Hematopoietic multipotent progenitor cell treated with erythropoietin and hydrocortisone succinate and interleukin-3 and kit ligand, for 17 days (in vitro differentiated cells): Measurements from ENCODE around the gene KHDC1.
"Not testable (repeated sequence)": the region's sequence is repeated elsewhere in the genome, so short reads cannot be mapped to it uniquely, and the experiment has no call there.

Experiments used
- DNase-seq: peaks from one replicate; pipeline ENCODE4 v3.0.0-alpha.2; 2015; ENCODE audit warnings: low spot score

The KHDC1 gene

GRCh38 chr6:73250016-73250415 lies 13.0 kb downstream of the KHDC1 start:
- DNase-seq = no peak

DNA sequence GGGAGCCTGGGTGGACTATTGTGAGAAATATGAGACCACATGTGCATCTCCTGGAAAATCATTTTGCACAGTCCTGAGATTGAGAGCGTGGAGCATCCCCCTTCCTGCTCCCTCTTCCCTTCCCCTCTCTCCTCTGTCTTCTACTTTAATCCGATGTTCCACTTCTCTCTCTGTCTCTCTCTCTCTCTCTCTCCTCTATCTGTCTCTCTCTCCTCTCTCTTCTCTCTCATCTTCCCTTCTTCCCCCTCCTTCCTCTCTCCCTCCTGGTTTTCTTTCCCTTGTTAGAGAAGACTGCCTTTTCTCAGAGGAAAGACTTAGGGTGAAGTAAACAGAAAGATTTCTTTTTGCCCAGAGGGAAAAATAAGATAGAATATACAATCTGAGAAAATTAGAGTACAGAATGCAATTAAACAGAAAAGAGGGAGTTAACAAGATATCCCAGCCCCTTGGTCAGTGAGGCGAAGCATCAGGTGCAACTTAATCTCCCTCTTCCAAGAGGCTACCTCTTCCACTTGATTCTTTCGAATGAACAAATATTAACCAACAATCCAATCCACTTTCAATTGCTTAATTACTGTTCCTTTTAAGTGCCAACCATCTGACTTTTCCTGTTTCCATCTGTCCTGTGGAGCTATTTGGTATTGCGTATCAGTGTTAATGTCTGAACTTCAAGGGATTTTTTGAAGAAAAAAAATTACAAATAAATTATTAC lies 14.6 kb downstream of the KHDC1 start:
- DNase-seq = no peak

GRCh38 chr6:73242001-73242400 lies 21.0 kb downstream of the KHDC1 start:
- DNase-seq = no peak

- no peak for DNase-seq
These were observed 22.3 kb downstream of the KHDC1 start for GRCh38 chr6:73240730-73241129.

GRCh38 chr6:73236144-73236750 lies 26.7 kb downstream of the KHDC1 start:
- no peak for DNase-seq

GRCh38 chr6:73234733-73235132 lies 28.3 kb downstream of the KHDC1 start:
- DNase-seq = no peak

DNA sequence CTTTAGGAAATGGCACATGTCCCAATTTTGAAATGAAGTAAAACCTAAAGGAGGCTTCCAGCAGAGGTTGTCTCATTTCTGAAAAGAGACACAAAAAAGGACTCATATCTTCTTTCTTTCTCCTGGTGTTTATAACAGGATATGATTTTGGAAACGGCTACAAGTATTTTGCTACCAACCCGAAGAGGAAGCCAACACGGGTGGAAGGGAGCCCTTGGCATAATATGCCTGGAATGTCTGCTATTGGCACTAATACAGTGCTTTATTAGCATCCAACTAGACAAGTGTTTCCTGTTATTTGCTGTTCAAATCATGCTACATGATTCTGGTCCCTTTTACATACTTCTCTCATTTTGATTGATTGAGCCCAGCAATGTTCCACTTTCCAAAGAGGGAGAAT lies 29.0 kb downstream of the KHDC1 start:
- DNase-seq = not testable (repeated sequence)

GRCh38 chr6:73233048-73233447 lies 29.9 kb downstream of the KHDC1 start:
- no peak for DNase-seq

DNA sequence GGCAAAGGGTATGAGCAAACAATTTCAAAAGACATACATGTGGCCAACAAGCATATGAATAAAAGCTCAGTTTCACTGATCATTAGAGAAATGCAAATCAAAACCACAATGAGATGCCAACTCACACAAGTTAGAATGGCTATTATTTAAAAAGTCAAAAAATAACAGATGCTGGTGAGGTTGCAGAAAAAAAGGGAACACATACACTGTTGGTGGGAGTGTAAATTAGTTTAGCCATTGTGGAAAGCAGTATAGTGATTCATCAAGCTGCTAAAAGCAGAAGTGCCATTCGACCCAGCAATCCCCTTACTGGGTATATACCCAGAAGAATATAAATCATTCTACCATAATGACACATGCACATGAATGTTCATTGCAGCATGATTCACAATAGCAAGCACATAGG lies 31.0 kb downstream of the KHDC1 start:
- DNase-seq = no peak

GRCh38 chr6:73227606-73228255 lies 35.3 kb downstream of the KHDC1 start:
- DNase-seq = no peak

DNA sequence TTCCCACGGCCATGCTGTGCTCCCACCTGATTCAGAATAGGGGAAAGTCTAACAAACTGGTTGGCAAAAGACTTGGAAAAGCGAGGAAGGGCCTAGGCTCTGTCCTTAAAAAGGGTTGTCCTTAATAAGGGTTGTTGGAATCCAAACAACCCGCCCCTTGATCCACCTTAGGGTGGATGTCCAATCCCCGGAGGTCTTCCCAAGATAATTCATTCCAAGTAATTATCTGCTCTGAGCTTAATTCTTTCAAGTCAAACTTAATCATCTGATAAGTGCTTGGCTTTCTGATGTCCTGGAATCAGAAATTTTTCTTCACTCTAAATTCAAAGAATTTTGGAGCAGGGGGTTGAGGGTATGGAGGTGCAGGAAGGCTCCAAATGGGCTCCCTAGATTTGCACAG lies 37.6 kb downstream of the KHDC1 start, which contains the start of gene KHDC1L:
TSS of gene KHDC1L (minus strand) at position 101 of the 400 bp plus-strand sequence. CDS start at position 13, 88 bp downstream.
- no peak for DNase-seq

DNA sequence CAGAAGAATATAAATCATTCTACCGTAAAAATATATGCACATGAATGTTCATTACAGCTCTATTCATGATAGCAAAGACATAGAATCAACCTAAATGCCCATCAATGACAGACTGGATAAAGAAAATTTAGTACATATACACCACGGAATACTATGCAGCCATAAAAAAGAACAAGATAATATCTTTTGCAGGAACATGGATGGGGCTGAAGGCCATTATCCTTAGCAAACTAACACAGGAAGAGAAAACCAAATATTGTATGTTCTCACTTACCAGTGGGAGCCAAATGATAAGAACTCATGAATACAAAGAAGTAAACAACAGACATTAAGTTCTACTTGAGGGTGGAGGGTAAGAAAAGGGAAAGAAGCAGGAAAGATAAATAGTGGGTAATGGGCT lies 46.1 kb downstream of the KHDC1 start:
- no peak for DNase-seq

GRCh38 chr6:73209117-73209516 lies 53.9 kb downstream of the KHDC1 start:
- DNase-seq = no peak

GRCh38 chr6:73207221-73207837 lies 55.7 kb downstream of the KHDC1 start:
- DNase-seq = no peak

DNA sequence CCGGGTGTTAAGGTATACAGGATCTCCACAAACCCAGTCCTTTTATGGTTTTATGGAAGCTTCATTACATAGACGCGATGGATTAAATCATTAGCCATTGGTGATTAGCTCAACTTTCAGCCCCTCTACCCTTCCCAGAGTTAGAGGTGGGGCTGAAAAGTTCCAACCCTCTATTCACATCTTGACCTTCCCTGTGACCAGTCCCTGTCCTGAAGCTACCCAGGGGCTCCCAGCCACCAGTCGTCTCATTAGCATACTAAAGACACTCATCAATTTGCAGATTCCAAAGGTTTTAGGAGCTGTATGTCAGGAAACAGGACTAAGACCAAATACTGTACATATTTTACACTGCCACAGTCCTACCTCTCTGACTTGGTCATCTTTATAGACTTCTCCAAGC lies 58.7 kb downstream of the KHDC1 start:
- DNase-seq = no peak

DNA sequence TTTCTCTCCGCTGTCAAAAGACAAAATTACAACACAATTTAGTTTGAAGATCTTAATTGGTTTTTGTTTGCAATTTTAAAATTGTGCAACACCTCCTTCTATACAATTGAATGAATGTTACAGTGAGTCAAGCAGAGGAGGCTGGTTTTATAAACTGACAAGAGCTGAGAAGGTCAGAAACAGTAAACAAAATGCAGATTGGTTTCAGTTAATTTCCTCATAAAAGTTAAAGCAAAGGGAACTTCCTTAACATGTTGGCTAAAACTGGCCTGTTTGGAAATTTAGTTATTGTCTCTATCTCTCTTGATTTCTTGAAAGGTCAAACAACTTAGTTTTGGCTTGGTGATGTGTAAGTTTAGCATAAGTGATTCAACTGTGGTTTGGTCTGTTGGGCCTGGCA lies 59.9 kb downstream of the KHDC1 start:
- no peak for DNase-seq

DNA sequence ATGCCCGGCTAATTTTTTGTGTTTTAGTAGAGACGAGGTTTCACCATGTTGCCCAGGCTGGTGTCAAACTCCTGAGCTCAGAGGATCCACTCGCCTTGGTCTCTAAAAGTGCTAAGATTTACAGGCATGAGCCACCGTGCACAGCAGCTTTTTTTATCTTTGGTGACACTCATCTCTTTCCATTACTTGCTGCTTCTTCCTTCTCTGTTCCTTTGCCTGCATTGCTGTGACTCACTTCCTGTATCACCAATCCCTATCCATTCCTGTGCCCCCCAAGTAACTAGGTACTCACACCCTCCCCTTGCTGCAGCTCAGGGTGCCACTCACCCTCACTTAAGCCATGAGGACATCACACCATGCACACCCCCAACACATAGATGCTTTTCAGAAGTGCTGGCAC lies 62.3 kb downstream of the KHDC1 start:
- DNase-seq = no peak

- DNase-seq = no peak
These were observed 62.7 kb downstream of the KHDC1 start for GRCh38 chr6:73200247-73200646.

GRCh38 chr6:73194744-73195143 lies 68.3 kb downstream of the KHDC1 start:
- DNase-seq = no peak

GRCh38 chr6:73193302-73193701 lies 69.7 kb downstream of the KHDC1 start:
- not testable (repeated sequence) for DNase-seq
